ENCODE results near the gene SPZ1. TPM values are rescaled to one million over a fixed set of nuclear protein-coding genes. Genes with fewer than 3 reads are reported as not detected.
A peak's percentile ranks its signal among the peaks of the same experiment; 100 is the strongest.

Gene SPZ1
- total RNA-seq, 1 donor from 2014 or later = not detected

DNA sequence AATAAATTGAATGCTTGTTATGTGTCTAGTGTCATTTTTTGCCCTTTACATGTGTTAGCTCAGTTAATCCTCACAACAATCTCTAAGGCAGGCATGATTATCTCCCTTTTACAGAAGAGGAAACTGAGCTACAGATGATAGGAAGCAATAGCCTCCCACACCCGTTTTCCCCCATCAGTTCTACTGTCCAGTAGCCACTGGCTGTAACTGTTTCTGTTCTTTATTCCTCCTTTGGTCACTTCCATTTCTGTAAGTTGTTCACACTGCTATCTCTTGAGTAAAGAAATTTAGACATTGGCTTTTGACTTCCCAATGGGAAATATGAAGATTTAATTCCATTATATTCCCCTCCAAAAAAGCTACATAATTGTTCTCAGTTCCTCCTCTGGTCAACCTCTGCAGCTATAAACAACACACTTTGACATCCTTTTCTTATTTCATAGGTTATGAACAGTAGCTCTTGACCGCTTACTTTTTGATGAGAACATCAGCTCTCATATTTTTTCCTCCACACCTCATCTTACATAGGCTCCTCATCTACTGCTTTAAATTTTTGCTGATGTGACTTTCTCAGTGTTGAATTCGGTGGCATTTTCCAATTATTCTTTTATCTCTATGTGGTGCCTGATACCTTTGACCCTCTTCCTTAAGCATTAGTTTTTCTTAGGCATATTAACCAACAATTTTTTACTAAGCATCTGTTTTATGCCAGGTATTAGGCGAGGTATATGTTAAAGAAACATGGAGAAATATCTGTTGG lies 21.4 kb downstream of the SPZ1 start:
- TF ChIP-seq EZH2phosphoT487 (IDR thresholded peaks at IDR 0.05) (no peak), EZH2 (IDR thresholded peaks at IDR 0.05) (no peak)
- TF ChIP-seq, protein P1, sequence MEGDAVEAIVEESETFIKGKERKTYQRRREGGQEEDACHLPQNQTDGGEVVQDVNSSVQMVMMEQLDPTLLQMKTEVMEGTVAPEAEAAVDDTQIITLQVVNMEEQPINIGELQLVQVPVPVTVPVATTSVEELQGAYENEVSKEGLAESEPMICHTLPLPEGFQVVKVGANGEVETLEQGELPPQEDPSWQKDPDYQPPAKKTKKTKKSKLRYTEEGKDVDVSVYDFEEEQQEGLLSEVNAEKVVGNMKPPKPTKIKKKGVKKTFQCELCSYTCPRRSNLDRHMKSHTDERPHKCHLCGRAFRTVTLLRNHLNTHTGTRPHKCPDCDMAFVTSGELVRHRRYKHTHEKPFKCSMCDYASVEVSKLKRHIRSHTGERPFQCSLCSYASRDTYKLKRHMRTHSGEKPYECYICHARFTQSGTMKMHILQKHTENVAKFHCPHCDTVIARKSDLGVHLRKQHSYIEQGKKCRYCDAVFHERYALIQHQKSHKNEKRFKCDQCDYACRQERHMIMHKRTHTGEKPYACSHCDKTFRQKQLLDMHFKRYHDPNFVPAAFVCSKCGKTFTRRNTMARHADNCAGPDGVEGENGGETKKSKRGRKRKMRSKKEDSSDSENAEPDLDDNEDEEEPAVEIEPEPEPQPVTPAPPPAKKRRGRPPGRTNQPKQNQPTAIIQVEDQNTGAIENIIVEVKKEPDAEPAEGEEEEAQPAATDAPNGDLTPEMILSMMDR (IDR thresholded peaks at IDR 0.05) = no peak
- H3K4me1 Mint-ChIP-seq = peaks cover 2% of the 10 kb centered on the region
- Histone ChIP-seq H3K9ac (no peak overlapping the region), H3K4me2 (no peak overlapping the region), H2AFZ (replicated peaks) (no peak overlapping the region), H3K27ac (no peak overlapping the region), H3K4me1 (no peaks in the 10 kb centered on the region), H3K9me3 (ENCODE audit: low read depth) (no peaks in the 10 kb centered on the region), H3K27me3 (no peaks in the 10 kb centered on the region), H4K20me1 (ENCODE audit: low read depth) (no peaks in the 10 kb centered on the region), H3K36me3 (no peaks in the 10 kb centered on the region), H3K79me2 (ENCODE audit: low read depth) (no peaks in the 10 kb centered on the region), H3F3A (ENCODE audit: low read depth) (no peaks in the 10 kb centered on the region), H3K4me3 (no peak overlapping the region)
- H3K4me3 Mint-ChIP-seq = no peak overlapping the region
- H3K27me3 Mint-ChIP-seq (ENCODE audit: insufficient read depth, low read depth) = no peaks in the 10 kb centered on the region
- no peaks in the 10 kb centered on the region for H3K9me3 Mint-ChIP-seq
- H3K36me3 Mint-ChIP-seq = no peaks in the 10 kb centered on the region
- no peak overlapping the region for H3K27ac Mint-ChIP-seq
- DNase-seq (ENCODE audit: low spot score) = no peak

DNA sequence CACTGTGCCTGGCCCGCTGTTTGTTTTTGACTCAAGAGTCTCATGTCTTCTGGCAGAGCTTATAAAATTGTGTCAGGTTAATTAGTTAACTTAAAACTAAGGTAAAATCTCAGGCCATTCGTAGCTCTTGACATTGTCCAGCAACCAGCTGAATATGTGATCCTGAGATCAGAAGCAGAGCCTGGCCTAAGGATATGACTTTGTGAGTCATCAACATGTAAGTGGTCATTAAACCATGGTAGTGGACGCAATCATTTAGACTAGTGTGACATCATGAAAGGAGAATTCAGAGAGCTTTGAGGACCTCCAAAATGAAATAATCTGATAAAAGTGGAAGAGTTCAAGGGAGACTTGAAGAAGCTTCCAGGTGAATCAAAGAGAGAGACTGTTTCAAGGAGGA lies 23.3 kb downstream of the SPZ1 start:
- Mint-ChIP-seq H3K27me3 (ENCODE audit: insufficient read depth, low read depth) (no peaks in the 10 kb centered on the region), H3K4me1 (peaks cover 3% of the 10 kb centered on the region), H3K27ac (no peak overlapping the region), H3K4me3 (no peak overlapping the region), H3K9me3 (no peaks in the 10 kb centered on the region), H3K36me3 (no peaks in the 10 kb centered on the region)
- H2AFZ ChIP-seq (replicated peaks) = no peak overlapping the region
- H3K27ac ChIP-seq = no peak overlapping the region
- no peak overlapping the region for H3K4me2 ChIP-seq
- H3K4me1 ChIP-seq = no peaks in the 10 kb centered on the region
- TF ChIP-seq, protein P1 (IDR thresholded peaks at IDR 0.05) = no peak
- no peak for TF ChIP-seq EZH2phosphoT487 (IDR thresholded peaks at IDR 0.05)
- TF ChIP-seq EZH2 (IDR thresholded peaks at IDR 0.05) = no peak
- no peak overlapping the region for H3K4me3 ChIP-seq
- no peak for DNase-seq (ENCODE audit: low spot score)
- no peaks in the 10 kb centered on the region for H3K36me3 ChIP-seq
- H3K9me3 ChIP-seq (ENCODE audit: low read depth) = no peaks in the 10 kb centered on the region
- H3K9ac ChIP-seq = no peak overlapping the region
- H3F3A ChIP-seq (ENCODE audit: low read depth) = no peaks in the 10 kb centered on the region
- no peaks in the 10 kb centered on the region for H4K20me1 ChIP-seq (ENCODE audit: low read depth)
- H3K27me3 ChIP-seq = no peaks in the 10 kb centered on the region
- no peaks in the 10 kb centered on the region for H3K79me2 ChIP-seq (ENCODE audit: low read depth)

DNA sequence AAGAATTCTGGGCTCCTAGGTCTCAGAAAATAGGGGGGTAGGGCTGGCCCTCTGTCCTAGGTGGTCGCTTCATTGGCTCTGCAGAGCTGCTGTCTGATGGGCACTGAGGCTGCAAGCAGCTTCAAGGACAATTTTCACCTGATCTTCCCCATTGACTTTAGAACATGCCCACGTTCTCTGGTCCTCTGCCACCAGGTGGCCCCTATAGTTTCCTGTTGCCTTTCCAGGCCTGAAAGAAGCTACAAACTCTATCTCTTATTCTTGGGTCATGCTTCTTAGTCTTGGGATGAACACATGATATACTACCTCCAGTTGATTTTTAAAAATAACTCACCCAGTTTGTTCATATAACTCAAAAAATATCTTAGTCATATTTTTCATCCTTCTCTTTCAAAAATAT lies 26.3 kb downstream of the SPZ1 start:
- Histone ChIP-seq H3K4me3 (no peak overlapping the region), H4K20me1 (ENCODE audit: low read depth) (no peaks in the 10 kb centered on the region), H3K4me2 (no peak overlapping the region), H3K4me1 (no peaks in the 10 kb centered on the region), H3K9ac (no peak overlapping the region), H3K79me2 (ENCODE audit: low read depth) (no peaks in the 10 kb centered on the region), H3K27ac (no peak overlapping the region), H2AFZ (replicated peaks) (no peak overlapping the region), H3K36me3 (no peaks in the 10 kb centered on the region), H3F3A (ENCODE audit: low read depth) (no peaks in the 10 kb centered on the region), H3K27me3 (no peaks in the 10 kb centered on the region), H3K9me3 (ENCODE audit: low read depth) (no peaks in the 10 kb centered on the region)
- H3K27me3 Mint-ChIP-seq (ENCODE audit: insufficient read depth, low read depth) = no peaks in the 10 kb centered on the region
- H3K36me3 Mint-ChIP-seq = no peaks in the 10 kb centered on the region
- TF ChIP-seq EZH2phosphoT487 (IDR thresholded peaks at IDR 0.05) = no peak
- TF ChIP-seq, protein P1 (IDR thresholded peaks at IDR 0.05) = peak; percentile 49
- H3K4me1 Mint-ChIP-seq = peaks cover 3% of the 10 kb centered on the region
- peak; percentile 33 for DNase-seq (ENCODE audit: low spot score)
- H3K9me3 Mint-ChIP-seq = no peaks in the 10 kb centered on the region
- H3K27ac Mint-ChIP-seq = no peak overlapping the region
- H3K4me3 Mint-ChIP-seq = no peak overlapping the region

All from neural progenitor cell (in vitro differentiated cells).